KOPT-K1 (cell line): ENCODE data around the gene ZC3H10.
"Not testable (repeated sequence)": the region's sequence is repeated elsewhere in the genome, so short reads cannot be mapped to it uniquely, and the experiment has no call there.

Experiments used
- H3K27ac ChIP-seq: fragments of 200-600 bp; sonication (generic); 2 replicates; pipeline ENCODE4 v1.5.1; 2016; ENCODE audit warnings: antibody characterized with exemption, mild to moderate bottlenecking, low read depth, low read length; ENCODE audit not compliant: poor library complexity, severe bottlenecking
- H3K36me3 ChIP-seq: fragments of 200-600 bp; sonication (generic); 2 replicates; pipeline ENCODE4 v1.5.1; 2017; ENCODE audit warnings: antibody characterized with exemption, mild to moderate bottlenecking, low read length, moderate library complexity; ENCODE audit not compliant: insufficient read depth
- H3K9me3 ChIP-seq: fragments of 200-600 bp; sonication (generic); 2 replicates; pipeline ENCODE4 v1.5.1; 2017; ENCODE audit warnings: antibody characterized with exemption, low read length, mild to moderate bottlenecking; ENCODE audit not compliant: insufficient read depth, poor library complexity, severe bottlenecking

Gene ZC3H10

DNA sequence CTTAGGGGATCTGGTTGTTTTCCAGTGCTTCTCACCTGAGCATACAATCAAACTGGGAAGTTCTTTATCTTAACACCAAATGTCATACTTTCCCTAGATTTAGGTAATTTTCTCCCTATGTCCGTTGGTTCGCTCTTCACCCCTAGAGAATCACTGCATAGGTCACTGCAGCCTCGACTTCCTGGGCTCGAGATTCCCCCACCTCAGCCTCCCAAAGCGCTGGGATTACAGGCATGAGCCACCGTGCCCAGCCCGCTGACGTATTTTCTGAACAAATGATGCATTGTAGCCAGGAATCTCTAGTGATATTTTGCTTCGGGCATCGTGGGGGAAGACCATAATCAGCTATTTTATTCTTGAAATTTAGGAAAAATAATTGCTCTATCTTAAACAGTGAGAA, 2.7 kb upstream of the ZC3H10 start:
- Histone ChIP-seq H3K9me3 (peaks cover 6% of the 10 kb centered on the region), H3K27ac (peak overlapping the region; percentile 84), H3K36me3 (peaks cover 51% of the 10 kb centered on the region)

- Histone ChIP-seq H3K9me3 (peaks cover 6% of the 10 kb centered on the region), H3K36me3 (peaks cover 51% of the 10 kb centered on the region), H3K27ac (peak within 1 kb of the TSS; percentile 84)
Measured at GRCh38 chr12:56116267-56117081, 1.6 kb upstream of the ZC3H10 start, which contains the start of gene RPL41. Gene RPL41, plus strand, starts transcription at chr12:56116633.

DNA sequence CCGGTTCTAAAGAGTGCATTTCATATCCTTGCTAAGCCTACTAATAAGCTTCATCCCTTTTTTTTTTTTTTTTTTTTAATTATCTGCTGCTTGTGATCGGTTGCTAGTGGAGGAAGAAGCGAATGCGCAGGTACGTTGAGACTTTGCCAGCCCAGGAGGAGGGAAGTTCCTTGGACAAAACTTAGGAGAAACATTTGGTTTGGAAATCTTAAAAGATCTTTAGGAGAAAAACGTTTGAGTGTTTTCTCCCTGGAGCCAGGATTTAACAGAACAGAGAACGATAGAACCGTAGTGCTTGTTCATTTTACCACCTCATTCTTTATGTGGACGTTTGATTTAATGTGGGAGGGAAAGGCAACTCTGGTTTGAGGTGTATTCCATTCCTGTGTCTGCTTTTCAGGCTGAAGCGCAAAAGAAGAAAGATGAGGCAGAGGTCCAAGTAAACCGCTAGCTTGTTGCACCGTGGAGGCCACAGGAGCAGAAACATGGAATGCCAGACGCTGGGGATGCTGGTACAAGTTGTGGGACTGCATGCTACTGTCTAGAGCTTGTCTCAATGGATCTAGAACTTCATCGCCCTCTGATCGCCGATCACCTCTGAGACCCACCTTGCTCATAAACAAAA, 872 bp upstream of the ZC3H10 start:
- H3K36me3 ChIP-seq: peaks cover 50% of the 10 kb centered on the region

DNA sequence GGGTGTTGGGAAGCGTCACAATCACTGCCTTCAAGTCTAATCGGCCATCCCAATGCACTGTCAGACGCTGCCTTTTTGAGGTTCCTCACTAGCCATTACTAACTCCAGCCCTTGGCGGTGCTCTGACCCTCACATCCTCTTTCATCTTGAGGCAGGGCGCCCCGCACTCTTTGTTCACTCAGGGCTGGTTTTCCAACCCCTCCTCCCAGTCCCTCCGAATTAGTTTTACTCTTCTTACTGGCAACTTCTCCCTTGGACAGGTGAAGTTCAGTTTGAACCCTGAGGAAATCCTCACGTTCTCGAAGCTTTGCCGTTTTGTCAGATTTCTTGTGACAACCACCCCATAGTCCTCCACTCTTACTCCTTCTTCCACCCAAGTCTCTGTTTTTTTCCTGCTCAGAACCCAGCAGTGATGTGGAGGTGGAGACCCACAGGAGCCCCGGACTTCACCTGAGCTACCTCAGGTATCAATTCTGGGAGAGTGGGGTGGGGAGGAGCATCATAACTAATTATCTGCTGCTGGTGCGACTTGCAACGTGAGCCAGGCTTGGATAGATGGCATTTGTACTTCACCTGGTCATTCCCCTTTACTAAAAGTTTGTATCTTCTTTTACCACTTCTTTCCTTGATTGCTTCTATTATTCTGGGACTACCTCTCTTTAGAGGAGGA, 757 bp downstream of the ZC3H10 start:
- peaks cover 34% of the 10 kb centered on the region for H3K36me3 ChIP-seq
- H3K27ac ChIP-seq: peak overlapping the region; percentile 64

More for the DNA sequence above, 872 bp upstream of the ZC3H10 start:
- H3K9me3 ChIP-seq: not testable (repeated sequence)
- H3K27ac ChIP-seq: peak overlapping the region; percentile 84

GRCh38 chr12:56119361-56119796, 1.3 kb downstream of the ZC3H10 start:
- Histone ChIP-seq H3K36me3 (peaks cover 29% of the 10 kb centered on the region), H3K9me3 (peaks cover 6% of the 10 kb centered on the region), H3K27ac (peak overlapping the region; percentile 64)

More for the DNA sequence above, 757 bp downstream of the ZC3H10 start:
- H3K9me3 ChIP-seq: peaks cover 6% of the 10 kb centered on the region

- Histone ChIP-seq H3K36me3 (peaks cover 26% of the 10 kb centered on the region), H3K27ac (no peak overlapping the region), H3K9me3 (peaks cover 2% of the 10 kb centered on the region)
Measured at GRCh38 chr12:56120158-56120846, 2.2 kb downstream of the ZC3H10 start.

GRCh38 chr12:56121204-56121870, 3.3 kb downstream of the ZC3H10 start:
- Histone ChIP-seq H3K27ac (no peak overlapping the region), H3K9me3 (no peaks in the 10 kb centered on the region), H3K36me3 (peaks cover 26% of the 10 kb centered on the region)

DNA sequence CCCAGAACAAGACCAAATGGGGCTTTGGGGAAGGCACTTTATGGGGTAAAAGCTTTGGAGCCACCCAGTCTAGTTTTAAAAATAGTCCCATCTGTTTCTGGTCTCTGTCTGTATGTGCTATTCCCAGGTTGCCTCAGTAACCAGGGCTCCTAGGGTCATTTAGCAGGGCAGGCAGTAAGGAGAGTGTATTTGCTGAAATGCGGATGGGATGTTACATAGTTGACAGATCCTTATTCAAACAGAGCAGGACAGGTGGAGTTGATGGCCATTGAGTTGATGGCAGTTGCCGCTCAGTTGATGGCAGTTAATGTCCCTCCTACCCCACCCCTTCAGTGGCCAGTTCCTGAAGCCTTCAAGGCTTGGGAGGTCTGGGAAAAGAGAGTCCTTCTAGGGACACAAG, 4.6 kb downstream of the ZC3H10 start:
- peaks cover 26% of the 10 kb centered on the region for H3K36me3 ChIP-seq
- no peak overlapping the region for H3K27ac ChIP-seq
- no peaks in the 10 kb centered on the region for H3K9me3 ChIP-seq

- H3K36me3 ChIP-seq: peaks cover 26% of the 10 kb centered on the region
- H3K9me3 ChIP-seq: no peaks in the 10 kb centered on the region
- H3K27ac ChIP-seq: no peak overlapping the region
Measured at GRCh38 chr12:56124133-56124532, 6.1 kb downstream of the ZC3H10 start.

GRCh38 chr12:56126732-56127239, 8.7 kb downstream of the ZC3H10 start:
- peaks cover 21% of the 10 kb centered on the region for H3K36me3 ChIP-seq
- peak overlapping the region; percentile 55 for H3K27ac ChIP-seq
- no peaks in the 10 kb centered on the region for H3K9me3 ChIP-seq

DNA sequence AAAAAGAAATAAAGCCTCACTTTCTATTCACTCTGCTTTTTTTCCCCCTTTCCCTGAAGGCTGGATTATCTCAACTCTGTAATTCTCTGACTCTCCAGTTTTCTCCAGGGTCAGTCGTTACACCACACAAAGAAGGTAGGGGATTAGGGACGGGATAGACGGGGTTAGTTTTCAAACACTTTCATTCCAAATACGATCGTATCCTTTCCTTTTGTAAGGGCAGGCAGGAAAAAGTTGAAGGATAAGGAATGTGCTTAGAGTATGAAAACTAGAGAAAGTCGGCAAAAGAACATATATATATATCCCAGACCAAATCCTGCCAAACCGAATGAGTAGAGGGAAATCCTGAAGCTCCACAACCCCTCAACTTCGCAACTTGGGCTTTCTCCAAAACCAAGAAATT, 9.4 kb downstream of the ZC3H10 start:
- H3K27ac ChIP-seq: peak overlapping the region; percentile 42

GRCh38 chr12:56127888-56128669, 10.0 kb downstream of the ZC3H10 start, which contains the start of gene ESYT1:
Gene ESYT1, plus strand, starts transcription at chr12:56128267. Its CDS starts 53 bp downstream, at chr12:56128320.
- no peaks in the 10 kb centered on the region for H3K9me3 ChIP-seq
- H3K27ac ChIP-seq: peak within 1 kb of the TSS; percentile 77
- H3K36me3 ChIP-seq: peaks cover 31% of the 10 kb centered on the region

More for the DNA sequence above, 9.4 kb downstream of the ZC3H10 start:
- Histone ChIP-seq H3K9me3 (no peaks in the 10 kb centered on the region), H3K36me3 (peaks cover 25% of the 10 kb centered on the region)

DNA sequence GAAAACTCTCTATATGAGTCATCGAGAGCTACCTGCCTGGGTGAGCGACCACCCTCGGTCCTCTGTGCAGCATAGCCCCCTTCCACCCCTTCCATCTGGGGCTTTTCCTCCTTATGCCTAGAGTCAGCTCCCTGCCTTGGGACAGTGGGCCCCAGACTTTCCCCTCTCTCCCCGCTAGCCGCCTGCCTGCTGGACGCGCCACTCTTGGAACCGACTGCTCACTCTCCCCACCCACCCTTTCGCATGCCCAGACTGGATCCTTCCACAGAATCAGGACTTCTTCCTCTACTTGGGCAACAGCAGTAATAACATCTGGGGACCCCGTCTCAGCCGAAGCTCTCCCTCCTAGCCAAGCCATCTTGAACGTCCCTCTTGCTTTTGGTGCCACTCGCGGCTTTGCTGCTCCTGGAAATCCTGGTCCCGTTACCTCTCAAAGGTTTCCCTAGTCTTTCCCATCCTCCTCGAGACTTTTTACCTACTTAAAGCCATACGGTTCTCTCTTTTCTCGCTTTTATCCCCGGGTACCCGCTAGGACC, 10.7 kb downstream of the ZC3H10 start:
- H3K36me3 ChIP-seq: peaks cover 37% of the 10 kb centered on the region
- H3K9me3 ChIP-seq: no peaks in the 10 kb centered on the region
- peak overlapping the region; percentile 77 for H3K27ac ChIP-seq
